GM18951 (cell line): ENCODE data around the gene MORF4L1.

Experiments
- POLR2A ChIP-seq: IDR thresholded peaks from 4 replicates; pipeline ENCODE4 v1.6.1; 2011; ENCODE audit warnings: mild to moderate bottlenecking; ENCODE audit not compliant: insufficient read length, insufficient read depth; ENCODE audit errors: extremely low read depth
- in situ Hi-C: fragments of 300-500 bp; cut with MboI; formaldehyde crosslinking; loops from one replicate; pipeline ENCODE4 v1.12.0; 2022; ENCODE audit warnings: low sequenced_read_pairs, mixed read lengths, inconsistent platforms; ENCODE audit not compliant: unreplicated experiment

The MORF4L1 gene

DNA sequence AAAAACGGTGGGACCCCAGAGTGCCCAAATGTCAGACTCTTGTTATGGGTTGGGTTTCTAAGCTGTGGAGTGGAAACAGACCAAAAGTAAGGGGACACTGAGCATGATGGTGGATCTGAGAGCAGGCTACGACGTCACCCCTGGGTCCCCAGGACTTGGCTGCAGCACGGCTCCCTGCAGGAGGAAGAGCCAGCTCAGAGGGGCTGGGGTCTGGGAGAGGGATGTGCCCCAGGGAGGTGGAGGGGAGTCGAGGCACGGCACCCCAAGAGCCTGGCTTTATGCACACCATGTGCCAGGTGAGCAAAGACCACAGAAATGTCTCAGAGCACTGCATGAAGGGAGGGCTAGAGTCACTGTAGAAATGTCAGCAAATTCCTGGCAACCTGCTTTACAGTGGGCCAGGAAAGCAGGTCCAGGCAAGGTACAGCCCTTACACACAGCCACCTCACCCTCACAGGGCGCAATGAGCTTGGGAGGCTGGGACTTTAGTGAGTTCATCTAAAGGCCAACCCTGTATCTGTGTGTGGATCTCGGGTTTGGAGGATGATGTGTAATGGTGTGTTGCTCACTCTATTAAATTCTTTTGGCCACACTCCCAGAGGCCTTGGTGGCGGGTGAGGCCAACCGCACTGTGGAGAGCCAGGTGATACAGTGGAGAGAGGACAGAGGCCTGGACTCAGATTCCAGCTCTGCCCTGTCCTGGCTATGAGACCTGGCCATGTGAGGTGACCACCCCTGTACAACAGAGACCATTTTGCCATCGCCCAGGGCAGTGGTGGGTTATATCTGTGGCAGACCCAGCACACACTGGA, 58.1 kb downstream of the MORF4L1 start:
- peak; percentile 18 for TF ChIP-seq POLR2A
- in situ Hi-C loops = no loop called here

DNA sequence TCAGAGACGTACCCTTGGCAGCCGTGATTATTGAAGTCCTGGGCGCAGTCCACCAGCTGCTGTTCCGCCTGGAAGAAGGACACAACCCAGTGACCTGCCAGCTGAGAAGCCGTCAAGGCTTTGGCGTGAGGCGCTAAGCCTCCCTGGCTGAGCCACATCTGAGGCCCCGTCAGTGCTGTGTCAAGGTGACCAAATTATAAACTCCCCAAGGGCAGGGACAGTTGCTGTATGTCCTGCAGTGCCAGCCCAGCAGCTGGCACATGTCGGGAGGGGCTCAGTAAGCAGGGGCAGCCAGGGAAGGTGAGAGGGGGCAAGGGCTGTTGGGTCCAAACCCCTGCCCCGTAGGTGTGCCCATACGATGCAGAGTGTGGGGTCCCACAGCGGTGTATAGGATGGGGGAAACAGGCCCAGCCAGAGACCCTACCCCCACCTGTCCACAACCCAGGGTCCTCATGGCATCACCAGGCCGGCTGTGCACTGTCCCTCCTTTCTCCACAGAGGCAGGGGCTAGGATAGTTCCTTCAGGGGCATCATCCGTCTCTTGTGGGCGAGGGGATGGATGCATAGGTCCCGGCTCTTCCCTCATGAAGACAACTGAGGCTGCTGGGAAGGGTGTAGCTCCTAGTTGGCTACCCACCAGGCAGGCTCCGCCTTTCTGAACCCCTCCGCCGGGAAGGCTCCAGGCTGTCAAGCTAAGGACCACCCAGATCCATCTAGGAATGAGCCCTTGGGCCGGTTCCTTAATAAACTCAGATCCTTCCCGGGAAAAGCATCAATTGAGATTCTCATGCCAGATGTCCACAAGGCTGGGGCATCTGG, 59.0 kb downstream of the MORF4L1 start:
- in situ Hi-C loops = no loop called here
- no peak for TF ChIP-seq POLR2A

DNA sequence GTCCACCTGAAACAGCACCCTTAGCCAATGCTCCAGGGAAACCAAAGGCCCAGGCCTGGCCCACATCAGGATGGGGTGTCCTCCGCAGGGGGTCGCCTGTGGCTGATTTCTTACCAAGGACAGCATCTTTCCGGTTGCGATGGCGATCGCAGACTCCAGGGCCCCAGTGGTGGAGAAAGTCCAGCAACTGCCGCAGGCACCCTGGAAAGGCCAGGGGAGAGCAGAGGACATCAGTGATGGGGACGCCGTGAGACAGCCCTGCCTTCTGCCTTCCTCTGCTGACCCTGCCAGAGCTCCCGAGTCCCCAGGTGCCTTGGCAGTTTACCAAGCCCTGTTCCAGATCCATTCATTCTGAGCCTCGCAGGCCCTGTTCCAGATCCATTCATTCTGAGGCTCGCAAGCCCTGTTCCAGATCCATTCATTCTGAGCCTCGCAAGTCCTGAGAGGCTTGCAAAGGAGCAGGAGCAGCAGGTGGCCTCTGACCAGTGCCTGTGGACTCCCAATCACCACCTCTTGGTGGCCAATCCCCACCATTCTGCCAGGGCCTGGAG, 59.6 kb downstream of the MORF4L1 start:
- in situ Hi-C loops = no loop called here
- peak; percentile 28 for TF ChIP-seq POLR2A

DNA sequence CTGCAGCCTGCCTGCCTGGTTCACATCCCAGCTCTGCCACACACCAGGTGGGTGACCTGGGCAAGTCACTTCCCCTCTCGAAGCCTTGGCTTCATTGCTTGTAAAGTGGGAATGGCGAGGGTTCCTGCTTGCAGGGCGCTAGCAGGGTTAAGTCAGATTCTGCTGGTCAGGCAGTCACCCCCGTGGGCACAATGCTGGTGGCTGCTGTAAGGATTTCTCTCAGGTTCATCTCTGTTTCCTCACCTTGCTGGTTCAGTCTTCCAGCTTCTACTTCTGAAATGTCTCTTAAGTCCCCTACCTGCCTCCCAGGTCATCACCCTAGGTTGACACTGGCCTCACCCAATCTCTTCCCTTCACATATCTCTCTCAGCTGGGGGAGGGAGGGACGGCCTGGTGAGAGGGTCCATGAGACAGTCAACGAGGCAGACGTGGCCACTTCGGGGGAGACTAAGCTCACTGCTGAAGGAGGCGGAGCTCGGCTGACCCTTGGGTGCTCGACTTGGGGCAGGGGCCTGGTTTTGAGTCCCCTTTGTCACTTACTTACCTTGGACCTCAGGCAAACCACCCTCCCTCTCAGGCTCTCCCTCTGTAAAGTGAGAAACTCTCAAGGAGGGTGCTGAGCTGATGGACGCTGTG, 60.6 kb downstream of the MORF4L1 start:
- in situ Hi-C loops = no loop called here
- TF ChIP-seq POLR2A = no peak

DNA sequence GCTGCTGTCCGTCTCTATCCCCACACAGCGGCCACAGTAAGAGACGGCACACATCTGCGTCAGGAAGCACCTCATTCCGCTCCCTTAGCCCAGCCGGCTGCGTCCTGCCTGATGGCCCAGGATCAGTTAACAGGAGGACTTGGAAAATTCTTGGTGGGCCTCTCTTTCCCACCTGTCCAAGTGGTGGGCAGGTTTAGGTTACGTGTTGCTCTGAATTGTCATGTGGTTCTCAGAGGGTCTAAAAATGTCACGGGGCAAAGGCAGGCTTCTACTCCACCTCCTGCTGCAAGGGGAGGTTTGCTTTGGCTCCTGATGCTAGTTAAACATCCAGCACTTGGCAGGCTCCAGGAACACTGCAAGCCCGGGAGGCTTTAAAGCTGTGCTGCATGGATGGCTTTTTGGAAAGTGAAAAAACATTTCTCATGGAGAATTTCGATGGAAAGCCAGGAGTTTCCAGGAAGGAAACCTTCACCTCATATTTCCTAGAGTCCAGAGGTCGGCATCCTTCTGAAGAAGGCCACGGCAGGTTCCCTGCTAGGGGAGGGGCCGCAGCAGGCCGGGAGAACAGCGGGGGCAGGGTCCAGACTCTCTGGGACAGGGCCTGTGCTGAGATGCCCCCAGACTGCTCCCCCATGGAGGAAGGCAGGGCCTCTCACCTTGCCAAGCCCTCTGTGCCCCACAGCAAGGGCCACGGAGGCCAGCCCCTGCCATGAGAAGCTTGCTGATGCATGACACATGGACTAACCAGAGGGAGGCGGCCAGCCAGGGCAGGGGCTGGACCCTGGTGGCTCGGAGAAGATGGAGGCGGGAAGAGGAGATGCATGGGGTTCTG, 61.3 kb downstream of the MORF4L1 start:
- TF ChIP-seq POLR2A = peak; percentile 28
- in situ Hi-C loops = no loop called here

DNA sequence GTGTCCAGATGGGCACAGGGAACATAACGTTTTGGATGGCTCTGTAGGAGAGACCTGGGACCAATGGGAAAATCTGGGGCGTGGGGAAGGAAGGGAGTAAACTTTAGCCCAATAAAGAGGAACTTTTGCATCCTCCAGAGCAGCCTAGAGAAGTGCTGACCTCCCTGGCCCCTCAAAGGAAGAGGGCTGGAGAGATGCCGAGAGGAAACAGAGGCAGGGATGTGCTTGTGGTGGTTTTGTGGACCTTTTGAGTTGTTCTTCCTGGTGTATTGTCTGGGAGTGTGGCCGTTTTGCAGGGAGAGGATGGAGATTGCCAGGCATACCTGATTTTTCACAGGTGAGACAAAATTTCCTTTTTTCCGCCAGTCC, 61.9 kb downstream of the MORF4L1 start:
- TF ChIP-seq POLR2A = peak; percentile 3
- in situ Hi-C loops = no loop called here

DNA sequence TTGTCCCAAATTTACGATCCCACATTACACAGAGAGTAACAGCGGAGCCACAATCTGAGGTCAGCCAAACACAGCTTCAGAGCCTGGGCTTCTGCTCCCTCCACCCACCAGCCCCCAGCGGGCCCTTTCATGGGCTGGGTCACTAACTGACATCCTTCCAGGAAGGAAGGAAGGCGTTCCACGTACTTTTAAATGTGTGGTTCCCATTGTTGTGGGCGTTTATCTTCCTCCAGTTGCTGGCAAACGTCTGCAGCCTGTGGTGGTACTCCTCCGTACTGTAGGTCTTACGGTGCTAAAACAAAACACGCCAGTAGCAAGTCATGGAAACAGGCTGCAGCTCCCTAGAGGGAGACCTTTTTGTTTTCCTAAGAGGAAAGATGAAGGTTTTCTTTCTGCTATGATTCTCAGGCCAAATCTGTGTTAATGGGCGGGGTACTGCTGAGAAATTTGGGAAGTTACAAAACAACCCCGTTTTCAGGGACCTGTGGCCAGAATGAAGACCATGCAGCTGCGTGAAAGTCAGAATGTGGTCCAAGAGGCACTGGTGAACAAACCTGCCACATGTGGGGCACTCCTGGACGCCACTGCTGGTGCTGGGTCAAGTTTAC, 64.5 kb downstream of the MORF4L1 start:
- TF ChIP-seq POLR2A = no peak
- in situ Hi-C loops = no loop called here

DNA sequence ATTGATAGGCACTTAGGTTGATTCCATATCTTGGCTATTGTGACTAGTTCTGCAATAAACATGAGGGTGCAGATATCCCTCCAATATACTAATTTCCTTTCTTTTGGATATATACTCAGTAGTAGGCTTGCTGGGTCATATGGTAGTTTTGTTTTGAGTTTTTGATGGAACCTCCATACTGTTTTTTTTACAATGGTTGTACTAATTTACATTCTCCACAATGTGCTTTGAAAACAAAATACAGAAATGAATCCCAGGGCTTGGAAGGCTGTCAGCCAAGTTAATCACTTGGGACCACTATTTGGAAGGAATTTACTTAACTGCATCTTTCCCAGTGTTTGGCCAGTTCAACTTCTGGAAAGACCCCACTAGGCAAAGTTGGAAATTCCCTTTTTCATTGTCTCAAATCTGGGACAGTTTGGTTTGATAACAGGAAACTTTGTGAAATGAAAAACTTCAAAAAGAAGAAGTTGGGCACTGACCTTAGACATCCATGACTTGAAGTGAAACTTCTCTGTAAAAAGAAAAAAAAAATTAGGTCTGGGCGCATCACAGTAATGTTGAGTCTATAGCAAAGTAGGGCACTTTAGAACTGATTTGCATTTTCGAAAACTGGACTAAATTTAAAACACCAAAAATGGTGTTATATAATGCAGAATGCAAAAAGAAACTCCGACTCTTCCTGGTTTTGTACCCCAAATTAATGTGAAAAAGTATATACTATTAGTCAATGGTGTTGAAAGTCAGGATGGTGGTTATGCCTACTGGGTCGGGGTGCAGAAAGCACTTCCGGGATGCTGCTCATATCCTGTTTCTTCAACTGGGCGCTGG, 66.2 kb downstream of the MORF4L1 start:
- in situ Hi-C loops = no loop called here
- no peak for TF ChIP-seq POLR2A

DNA sequence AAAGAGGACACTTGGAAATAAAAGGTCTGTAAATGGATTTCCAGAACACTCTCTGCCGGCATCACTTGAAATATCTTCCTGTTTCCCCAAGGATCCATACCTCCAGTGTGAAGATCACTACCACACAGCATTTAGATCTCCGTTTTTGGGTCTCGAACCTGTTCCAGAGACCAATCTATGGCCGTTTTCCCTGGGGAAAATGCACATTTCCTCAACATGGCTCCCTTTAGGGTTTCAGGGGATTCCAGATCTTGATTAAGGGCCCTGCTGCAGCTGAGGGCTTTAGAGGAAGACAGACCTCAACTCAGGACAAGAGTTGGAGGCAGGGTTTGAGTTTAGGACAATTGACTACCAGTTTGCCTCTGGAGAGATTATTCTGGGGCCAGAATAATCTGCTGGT, 70.1 kb downstream of the MORF4L1 start:
- in situ Hi-C loops = no loop called here
- TF ChIP-seq POLR2A = no peak

DNA sequence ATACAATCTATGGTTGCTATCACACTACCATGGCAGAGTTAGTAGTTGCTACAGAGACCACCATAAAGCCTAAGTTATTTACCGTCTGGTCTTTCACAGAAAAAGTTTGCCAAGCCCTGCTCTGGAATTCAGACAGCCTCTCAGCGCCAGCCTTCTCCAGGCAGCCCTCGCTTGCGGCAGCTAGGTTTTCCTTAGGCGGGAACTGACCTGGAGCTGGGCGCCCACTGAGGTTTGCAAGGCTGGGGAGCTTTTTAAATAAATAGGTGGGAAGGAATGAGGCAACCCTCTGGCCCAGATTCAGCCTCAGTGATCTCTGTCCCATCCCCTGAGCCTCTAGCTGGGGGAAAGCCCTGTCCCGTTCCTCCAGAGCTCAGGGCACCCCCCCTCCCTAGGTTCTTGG, 71.0 kb downstream of the MORF4L1 start:
- peak; percentile 19 for TF ChIP-seq POLR2A
- in situ Hi-C loops = no loop called here

DNA sequence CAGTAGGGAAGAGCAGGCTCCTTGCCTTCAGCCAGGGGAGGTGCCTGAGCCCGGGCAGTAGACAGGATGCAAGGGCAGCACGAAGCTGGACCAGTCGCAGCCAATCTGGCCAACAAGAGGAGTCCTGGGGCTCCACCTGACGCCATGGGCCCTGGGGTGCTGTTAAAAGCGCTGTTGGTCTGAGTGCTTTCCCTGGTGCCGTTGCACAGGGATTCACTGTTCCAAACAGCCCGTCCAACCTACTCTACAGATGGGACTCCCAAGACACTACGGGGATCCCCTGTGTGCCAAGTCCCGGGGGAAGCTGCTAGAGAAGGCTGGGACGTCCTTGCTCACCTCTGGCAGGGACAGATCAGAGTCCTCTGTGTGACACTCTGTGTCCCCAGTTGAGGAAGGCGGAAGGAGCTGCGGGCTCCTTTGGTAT, 71.5 kb downstream of the MORF4L1 start:
- TF ChIP-seq POLR2A = no peak
- in situ Hi-C loops = no loop called here
